HL-60 (cell line): ENCODE measurements around the gene CHD1.

ENCODE experiments used
- DNase-seq, 2 experiments: peaks; one replicate each; pipeline ENCODE4 v3.0.0-alpha.2; 2010 to 2020; ENCODE audit warnings: low read depth in 1 of 2, low spot score in 1 of 2
- H3K27ac ChIP-seq: fragments of 250-450 bp; sonication (Bioruptor Pico); replicated peaks from 2 replicates; pipeline ENCODE4 v1.5.1; 2020; ENCODE audit warnings: mild to moderate bottlenecking, moderate library complexity
- H3K27me3 ChIP-seq: fragments of 250-450 bp; sonication (Bioruptor Pico); 2 replicates; pipeline ENCODE4 v1.5.1; 2021; ENCODE audit warnings: mild to moderate bottlenecking, moderate library complexity; ENCODE audit not compliant: insufficient read depth, poor library complexity, severe bottlenecking
- H3K4me3 ChIP-seq: replicated peaks from 2 replicates; pipeline ENCODE4 v1.5.1; 2011; ENCODE audit warnings: mild to moderate bottlenecking, control low read depth, low read length; ENCODE audit not compliant: insufficient read depth
- CTCF ChIP-seq: IDR thresholded peaks from one replicate; pipeline ENCODE4 v1.5.1; 2011; ENCODE audit warnings: low read length, control low read depth, inconsistent platforms; ENCODE audit not compliant: insufficient read depth
- GABPA ChIP-seq: IDR thresholded peaks from 2 replicates; pipeline ENCODE4 v1.6.1; 2012; ENCODE audit warnings: low read depth
- POLR2AphosphoS5 ChIP-seq: IDR thresholded peaks from 2 replicates; pipeline ENCODE4 v1.6.1; 2012; ENCODE audit warnings: low read depth
- SPI1 ChIP-seq: IDR thresholded peaks from 2 replicates; pipeline ENCODE4 v1.6.1; 2012; ENCODE audit warnings: low read depth, mild to moderate bottlenecking, borderline replicate concordance
- TF ChIP-seq, protein P1 (sequence below): IDR thresholded peaks from 2 replicates; pipeline ENCODE4 v1.6.1; 2012; ENCODE audit warnings: low read depth; ENCODE audit not compliant: insufficient replicate concordance

The CHD1 gene

DNA sequence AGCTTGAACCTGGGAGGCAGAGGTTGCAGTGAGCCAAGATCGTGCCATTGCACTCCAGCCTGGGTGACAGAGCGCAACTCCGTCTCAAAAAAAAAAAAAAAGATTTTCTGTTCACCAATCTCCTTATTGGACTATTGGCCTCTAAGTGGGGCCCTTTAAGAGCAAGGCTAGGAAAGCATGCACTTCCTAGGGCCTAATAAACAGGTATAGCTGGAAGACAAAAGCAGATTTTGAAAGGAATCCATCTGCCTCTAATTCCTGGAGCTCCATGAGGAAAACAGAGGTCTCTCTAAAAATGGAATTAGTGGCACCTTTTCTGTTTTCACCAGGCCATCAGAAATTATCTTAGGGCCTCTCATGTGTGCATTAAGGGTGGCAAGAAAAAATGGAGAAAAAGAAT, 85.3 kb downstream of the CHD1 start:
- no peak overlapping the region for H3K27ac ChIP-seq
- DNase-seq: no peak
- H3K27me3 ChIP-seq: no peaks in the 10 kb centered on the region
- no peak overlapping the region for H3K4me3 ChIP-seq
- TF ChIP-seq, protein P1, sequence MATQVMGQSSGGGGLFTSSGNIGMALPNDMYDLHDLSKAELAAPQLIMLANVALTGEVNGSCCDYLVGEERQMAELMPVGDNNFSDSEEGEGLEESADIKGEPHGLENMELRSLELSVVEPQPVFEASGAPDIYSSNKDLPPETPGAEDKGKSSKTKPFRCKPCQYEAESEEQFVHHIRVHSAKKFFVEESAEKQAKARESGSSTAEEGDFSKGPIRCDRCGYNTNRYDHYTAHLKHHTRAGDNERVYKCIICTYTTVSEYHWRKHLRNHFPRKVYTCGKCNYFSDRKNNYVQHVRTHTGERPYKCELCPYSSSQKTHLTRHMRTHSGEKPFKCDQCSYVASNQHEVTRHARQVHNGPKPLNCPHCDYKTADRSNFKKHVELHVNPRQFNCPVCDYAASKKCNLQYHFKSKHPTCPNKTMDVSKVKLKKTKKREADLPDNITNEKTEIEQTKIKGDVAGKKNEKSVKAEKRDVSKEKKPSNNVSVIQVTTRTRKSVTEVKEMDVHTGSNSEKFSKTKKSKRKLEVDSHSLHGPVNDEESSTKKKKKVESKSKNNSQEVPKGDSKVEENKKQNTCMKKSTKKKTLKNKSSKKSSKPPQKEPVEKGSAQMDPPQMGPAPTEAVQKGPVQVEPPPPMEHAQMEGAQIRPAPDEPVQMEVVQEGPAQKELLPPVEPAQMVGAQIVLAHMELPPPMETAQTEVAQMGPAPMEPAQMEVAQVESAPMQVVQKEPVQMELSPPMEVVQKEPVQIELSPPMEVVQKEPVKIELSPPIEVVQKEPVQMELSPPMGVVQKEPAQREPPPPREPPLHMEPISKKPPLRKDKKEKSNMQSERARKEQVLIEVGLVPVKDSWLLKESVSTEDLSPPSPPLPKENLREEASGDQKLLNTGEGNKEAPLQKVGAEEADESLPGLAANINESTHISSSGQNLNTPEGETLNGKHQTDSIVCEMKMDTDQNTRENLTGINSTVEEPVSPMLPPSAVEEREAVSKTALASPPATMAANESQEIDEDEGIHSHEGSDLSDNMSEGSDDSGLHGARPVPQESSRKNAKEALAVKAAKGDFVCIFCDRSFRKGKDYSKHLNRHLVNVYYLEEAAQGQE: no peak
- TF ChIP-seq POLR2AphosphoS5 (no peak), SPI1 (no peak), GABPA (no peak), CTCF (no peak)

- no peak overlapping the region for H3K4me3 ChIP-seq
These were observed 87.9 kb downstream of the CHD1 start for GRCh38 chr5:98840946-98841345.

DNA sequence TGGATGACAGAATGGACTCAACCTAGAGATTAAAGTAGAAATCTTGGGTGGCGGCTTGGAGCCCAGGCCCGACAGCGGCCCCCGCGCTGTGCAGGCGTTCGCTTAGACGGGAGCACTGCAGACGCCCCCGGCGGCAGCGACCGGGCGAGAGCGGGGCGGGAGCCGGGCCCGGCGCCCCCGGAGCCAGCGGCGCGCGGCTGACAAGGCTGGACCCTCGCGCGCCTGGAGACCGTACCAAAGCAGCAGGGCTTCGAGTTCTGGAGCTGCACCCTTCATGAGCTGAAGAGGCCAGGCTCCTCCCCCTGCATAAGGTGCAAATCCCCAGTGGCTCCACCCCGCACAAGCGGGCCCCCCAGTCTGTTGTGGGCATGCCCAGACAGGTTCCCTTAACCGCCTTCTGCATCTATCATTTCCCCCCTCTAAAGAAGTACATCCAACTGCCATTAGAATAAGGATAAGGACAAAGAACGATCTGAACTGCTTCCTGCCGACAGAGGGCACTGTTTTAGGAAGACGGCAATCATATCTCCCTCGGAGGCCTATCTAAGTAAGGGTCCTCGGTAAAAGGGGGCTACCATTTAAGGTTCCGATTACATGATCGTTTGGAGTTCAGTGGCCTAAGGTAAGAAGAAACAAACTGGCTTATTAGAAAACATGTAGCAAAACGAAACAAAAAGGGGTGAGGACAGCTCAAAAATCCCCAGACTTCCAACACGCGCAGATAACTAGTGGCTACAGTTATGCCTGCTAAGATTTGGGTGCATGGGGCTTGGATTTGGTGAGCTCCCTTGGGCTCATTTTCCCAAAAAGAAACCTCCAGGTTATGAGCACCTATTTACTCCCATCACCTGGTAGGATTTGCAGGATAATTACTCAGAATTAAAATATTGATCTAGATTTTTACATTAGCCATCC, 89.1 kb downstream of the CHD1 start:
- peak in 1 of 2 experiments; percentile 14 for DNase-seq
- Histone ChIP-seq H3K4me3 (no peak overlapping the region), H3K27me3 (no peaks in the 10 kb centered on the region)

More at GRCh38 chr5:98840946-98841345, 87.9 kb downstream of the CHD1 start:
- H3K27ac ChIP-seq: no peak overlapping the region
- DNase-seq: no peak
- TF ChIP-seq POLR2AphosphoS5 (no peak), GABPA (no peak), CTCF (no peak), SPI1 (no peak)
- H3K27me3 ChIP-seq: no peaks in the 10 kb centered on the region

More for the DNA sequence above, 89.1 kb downstream of the CHD1 start:
- H3K27ac ChIP-seq: no peak overlapping the region
- no peak for TF ChIP-seq GABPA
- no peak for TF ChIP-seq POLR2AphosphoS5
- TF ChIP-seq, protein P1: no peak
- no peak for TF ChIP-seq CTCF
- no peak for TF ChIP-seq SPI1
